LHCN-M2 (cell line): ENCODE results near the gene SMIM24. TPM values are rescaled to one million over a fixed set of nuclear protein-coding genes. Genes with fewer than 3 reads are reported as not detected.
"Not testable (repeated sequence)": the region's sequence is repeated elsewhere in the genome, so short reads cannot be mapped to it uniquely, and the experiment has no call there.

Experiments
- DNase-seq: peaks from one replicate; pipeline ENCODE4 v3.0.0-alpha.2; 2012; ENCODE audit warnings: low read depth
- total RNA-seq: library from RNA; depleted of rRNA; stranded (reverse); fragments of >200 nt; gene quantifications from 2 replicates; pipeline ENCODE4 v1.2.3, GENCODE V29; 2014

SMIM24 gene
- total RNA-seq, 1 experiment from 2014 or later, result 0.40 TPM

- no peak for DNase-seq
Measured at GRCh38 chr19:3456925-3457527, 23.3 kb downstream of the SMIM24 start.

GRCh38 chr19:3455960-3456601 is 24.2 kb downstream of the SMIM24 start:
- DNase-seq, result no peak

DNA sequence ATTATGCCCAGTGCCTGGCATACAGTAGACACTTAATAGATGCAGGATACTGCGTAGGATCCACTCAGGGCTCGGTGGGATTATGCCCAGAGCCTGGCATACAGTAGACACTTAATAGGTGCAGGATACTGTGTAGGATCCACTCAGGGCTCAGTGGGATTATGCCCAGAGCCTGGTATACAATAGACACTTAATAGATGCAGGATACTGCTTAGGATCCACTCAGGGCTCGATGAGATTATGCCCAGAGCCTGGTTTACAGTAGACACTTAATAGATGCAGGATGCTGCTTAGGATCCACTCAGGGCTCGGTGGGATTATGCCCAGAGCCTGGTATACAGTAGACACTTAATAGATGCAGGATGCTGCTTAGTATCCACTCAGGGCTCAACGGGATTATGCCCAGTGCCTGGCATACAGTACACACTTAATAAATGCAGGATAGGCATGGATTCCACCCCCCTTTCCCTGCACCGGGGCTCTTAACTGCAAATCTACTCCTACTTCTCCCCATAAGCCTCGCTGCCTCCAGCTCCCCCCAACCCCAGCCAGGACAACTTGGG is 24.9 kb downstream of the SMIM24 start:
- no peak for DNase-seq

- DNase-seq, result no peak
Measured at GRCh38 chr19:3454656-3455392, 25.5 kb downstream of the SMIM24 start.

GRCh38 chr19:3453840-3454239 is 26.5 kb downstream of the SMIM24 start:
- no peak for DNase-seq

- not testable (repeated sequence) for DNase-seq
Measured at GRCh38 chr19:3452942-3453214, 27.4 kb downstream of the SMIM24 start.

- DNase-seq, result no peak
Measured at GRCh38 chr19:3452171-3452941, 28.0 kb downstream of the SMIM24 start.

GRCh38 chr19:3451451-3451866 is 28.9 kb downstream of the SMIM24 start:
- no peak for DNase-seq

DNA sequence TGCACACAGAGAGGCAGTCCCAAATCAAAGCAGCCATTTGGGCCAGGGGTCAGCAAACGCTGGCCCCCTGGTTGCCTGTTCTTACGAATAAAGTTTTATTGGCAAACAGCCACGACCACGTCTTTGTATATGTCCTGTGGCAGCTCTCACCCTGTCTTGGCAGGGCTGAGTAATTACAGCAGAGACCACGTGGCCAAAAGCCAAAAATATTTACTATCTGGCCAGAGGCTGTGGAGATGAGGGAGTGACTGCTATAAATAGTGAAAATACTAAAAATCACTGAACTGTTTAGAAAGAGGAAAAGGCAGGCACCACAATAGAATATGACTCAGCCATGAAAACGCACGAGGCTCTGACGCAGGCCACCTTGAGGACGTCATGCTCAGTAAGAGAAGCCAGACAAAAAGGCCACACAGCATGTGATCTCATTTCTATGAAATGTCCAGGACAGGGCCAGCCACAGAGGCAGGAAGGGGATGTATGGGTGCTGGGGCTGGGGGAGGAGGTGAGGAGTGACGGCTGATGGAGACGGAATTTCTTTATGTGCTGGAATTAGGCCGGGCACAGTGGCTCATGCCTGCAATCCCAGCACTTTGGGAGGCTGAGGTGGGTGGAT is 29.4 kb downstream of the SMIM24 start:
- peak; percentile 98 for DNase-seq

DNA sequence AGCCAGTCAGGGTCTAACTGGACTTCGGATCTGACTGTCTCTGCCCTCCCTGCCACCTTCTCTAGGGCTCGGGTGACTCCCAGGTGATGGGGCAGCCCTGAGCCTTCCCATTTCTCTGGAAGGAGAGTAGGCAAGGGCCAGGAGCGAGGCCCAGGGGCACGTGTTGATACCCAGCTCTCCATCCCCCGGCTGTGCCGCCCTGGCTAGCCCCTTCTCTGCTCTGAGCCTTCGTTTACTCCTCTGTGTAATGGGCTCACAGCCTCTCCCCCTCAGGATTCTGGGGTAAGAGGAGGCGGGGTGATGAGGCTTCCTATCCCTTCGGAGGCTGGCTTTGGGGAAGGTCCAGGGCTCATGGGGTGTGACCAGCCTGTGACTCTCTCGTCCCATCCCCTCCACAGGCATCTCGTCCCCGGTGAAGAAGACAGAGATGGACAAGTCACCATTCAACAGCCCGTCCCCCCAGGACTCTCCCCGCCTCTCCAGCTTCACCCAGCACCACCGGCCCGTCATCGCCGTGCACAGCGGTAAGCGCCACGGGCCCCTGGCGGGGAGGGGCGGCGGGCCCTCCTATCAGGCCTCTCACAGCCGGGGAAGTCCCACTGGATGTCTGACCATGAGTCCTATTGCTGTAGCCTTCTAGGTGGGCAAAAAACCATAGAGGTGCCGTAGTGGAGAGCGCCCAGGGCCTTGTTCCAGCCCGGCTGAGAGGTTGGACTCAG is 31.6 kb downstream of the SMIM24 start:
- no peak for DNase-seq

DNA sequence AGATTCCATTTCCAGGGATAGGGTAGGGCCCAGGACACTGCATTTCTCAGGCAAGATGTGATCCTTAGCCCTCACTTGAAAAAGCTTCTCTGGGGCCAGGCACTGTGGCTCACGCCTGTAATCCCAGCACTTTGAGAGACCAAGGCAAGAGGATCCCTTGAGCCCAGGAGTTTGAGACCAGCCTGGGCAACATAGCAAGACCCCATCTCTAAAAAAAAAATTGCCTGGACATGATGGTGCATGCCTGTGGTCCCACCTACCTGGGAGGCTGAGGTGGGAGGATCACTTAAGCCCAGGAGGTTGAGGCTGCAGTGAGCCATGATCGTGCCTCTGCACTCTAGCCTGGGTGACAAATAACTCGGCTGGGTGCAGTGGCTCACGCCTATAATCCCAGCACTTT is 33.7 kb downstream of the SMIM24 start:
- not testable (repeated sequence) for DNase-seq

GRCh38 chr19:3444695-3445234 is 35.6 kb downstream of the SMIM24 start:
- DNase-seq, result no peak

DNA sequence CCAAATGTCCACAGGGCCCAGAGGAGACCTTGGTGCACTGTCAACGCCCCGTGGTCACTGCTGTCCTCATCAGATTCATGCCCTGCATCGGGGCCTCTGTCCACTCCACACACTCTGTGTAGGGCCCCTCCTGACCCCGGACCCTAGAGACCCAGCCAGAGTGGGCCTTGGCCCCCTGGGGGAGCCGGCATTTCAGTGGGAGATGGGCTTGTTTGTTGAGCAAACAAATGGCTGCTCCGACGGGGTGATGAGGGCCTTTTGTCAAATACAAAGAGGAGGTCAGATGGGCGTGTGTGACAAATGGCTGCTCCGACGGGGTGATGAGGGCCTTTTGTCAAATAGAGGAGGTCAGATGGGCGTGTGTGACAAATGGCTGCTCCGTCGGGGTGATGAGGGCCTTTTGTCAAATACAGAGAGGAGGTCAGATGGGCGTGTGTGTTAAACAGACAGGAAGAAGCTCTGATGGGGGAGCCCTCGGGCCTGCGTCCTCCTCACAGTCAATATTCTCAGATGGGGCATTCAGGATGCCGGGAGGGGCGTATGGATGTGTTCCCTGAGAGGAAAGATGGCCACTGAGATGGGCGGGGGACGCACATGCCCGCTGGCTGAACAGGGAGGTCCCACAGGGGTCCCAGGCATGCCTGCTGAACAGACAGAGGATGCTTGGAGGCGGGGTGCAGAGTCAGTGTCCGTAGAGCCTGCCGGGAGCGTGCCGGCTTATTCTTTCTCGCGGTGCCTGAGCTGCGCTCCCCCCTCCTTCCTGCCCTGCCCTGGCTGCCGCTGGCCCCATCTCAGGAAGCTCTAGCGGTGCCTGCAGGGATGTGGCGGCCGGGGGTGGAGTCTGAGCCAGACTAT is 36.3 kb downstream of the SMIM24 start:
- no peak for DNase-seq

- DNase-seq, result no peak
Measured at GRCh38 chr19:3442487-3443071, 37.7 kb downstream of the SMIM24 start.

DNA sequence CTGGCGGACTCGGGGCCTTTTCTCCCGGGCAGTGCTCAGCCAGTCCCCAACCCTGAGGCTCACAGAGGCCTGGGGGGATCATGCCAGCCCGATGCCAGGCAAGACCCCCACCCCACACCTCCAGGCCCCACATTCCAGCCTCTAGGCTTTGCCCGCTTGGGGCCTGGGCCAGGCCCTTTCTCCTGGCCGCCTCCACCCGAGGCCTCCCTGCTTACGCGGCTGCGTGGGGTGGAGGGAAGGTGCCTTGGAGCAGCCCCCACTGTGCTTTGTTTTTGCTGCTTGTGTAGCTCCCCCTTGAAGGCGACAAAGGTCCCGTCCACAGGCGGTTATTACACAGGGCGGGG is 38.4 kb downstream of the SMIM24 start:
- DNase-seq, result no peak

- no peak for DNase-seq
Measured at GRCh38 chr19:3441089-3441985, 39.0 kb downstream of the SMIM24 start.

- DNase-seq, result peak; percentile 33
Measured at GRCh38 chr19:3440082-3440481, 40.2 kb downstream of the SMIM24 start.
